Fibroblast of lung (primary cell): Measurements from ENCODE around the gene KRT6B. TPM values are rescaled to one million over a fixed set of nuclear protein-coding genes. Genes with fewer than 3 reads are reported as not detected.

Experiments used
- DNase-seq, 2 donors: peaks; one replicate each; pipeline versions ENCODE4 v3.0.0 to v3.0.0-alpha.2; 2010; ENCODE audit warnings: low read depth in 2 of 2
- H2AFZ ChIP-seq: 2 replicates; pipeline ENCODE4 v1.5.1; 2012; ENCODE audit warnings: low read length, control low read depth, inconsistent platforms
- H3K27ac ChIP-seq: 2 replicates; pipeline ENCODE4 v1.5.1; 2011; ENCODE audit warnings: low read length, control low read depth; ENCODE audit not compliant: insufficient read depth
- H3K27me3 ChIP-seq: 2 replicates; pipeline ENCODE4 v1.5.1; 2011; ENCODE audit warnings: mild to moderate bottlenecking, low read length; ENCODE audit not compliant: control insufficient read depth, insufficient read depth
- H3K36me3 ChIP-seq: 2 replicates; pipeline ENCODE4 v1.5.1; 2011; ENCODE audit warnings: low read length; ENCODE audit not compliant: control insufficient read depth, insufficient read depth
- H3K4me1 ChIP-seq: 2 replicates; pipeline ENCODE4 v1.5.1; 2011; ENCODE audit warnings: low read length; ENCODE audit not compliant: control insufficient read depth, insufficient read depth; ENCODE audit errors: extremely low read depth
- H3K4me2 ChIP-seq: 2 replicates; pipeline ENCODE4 v1.5.1; 2011; ENCODE audit warnings: low read length, control low read depth; ENCODE audit not compliant: insufficient read depth; ENCODE audit errors: extremely low read depth
- H3K4me3 ChIP-seq, 4 experiments: fragments of 200-600 bp in 1 of 4; sonication (generic) in 1 of 4; replicated peaks in 1 of 4; 2 replicates each; pipeline ENCODE4 v1.5.1; 2011 to 2016; ENCODE audit warnings: low read length in 4 of 4, low read depth in 3 of 4, mild to moderate bottlenecking in 3 of 4, control low read depth in 2 of 4, inconsistent platforms in 1 of 4, mixed read lengths in 1 of 4; ENCODE audit not compliant: insufficient read depth in 1 of 4; ENCODE audit errors: control extremely low read depth in 1 of 4
- H3K79me2 ChIP-seq: 2 replicates; pipeline ENCODE4 v1.5.1; 2012; ENCODE audit warnings: mild to moderate bottlenecking, low read length, inconsistent platforms; ENCODE audit not compliant: control insufficient read depth, insufficient read depth
- H3K9ac ChIP-seq: 2 replicates; pipeline ENCODE4 v1.5.1; 2011; ENCODE audit warnings: mild to moderate bottlenecking, low read length, control low read depth; ENCODE audit not compliant: insufficient read depth
- H3K9me3 ChIP-seq: 2 replicates; pipeline ENCODE4 v1.5.1; 2012; ENCODE audit warnings: low read depth, low read length; ENCODE audit not compliant: control insufficient read depth, insufficient read depth
- H4K20me1 ChIP-seq: 2 replicates; pipeline ENCODE4 v1.5.1; 2011; ENCODE audit warnings: low read length; ENCODE audit not compliant: control insufficient read depth, insufficient read depth; ENCODE audit errors: extremely low read depth
- CTCF ChIP-seq, 2 donors: IDR thresholded peaks in 1 of 2; conservative IDR thresholded peaks in 1 of 2; 1 replicate in 1 of 2; 2 replicates in 1 of 2; pipeline ENCODE4 v1.5.1; 2011 to 2012; ENCODE audit warnings: low read length in 2 of 2, control low read depth in 1 of 2, inconsistent platforms in 1 of 2, low read depth in 1 of 2, mild to moderate bottlenecking in 1 of 2
- EZH2 ChIP-seq: IDR thresholded peaks from 2 replicates; pipeline ENCODE4 v1.5.1; 2012; ENCODE audit warnings: low read length, control low read depth, mild to moderate bottlenecking; ENCODE audit errors: missing control alignments
- polyA plus RNA-seq, 2 donors: library from polyadenylated mRNA; depleted of rRNA in 1 of 2; stranded (reverse) in 1 of 2; unstranded in 1 of 2; fragments of >200 nt; gene quantifications; 2 replicates each; pipeline ENCODE4 v1.2.1, GENCODE V29; 2011 to 2012; ENCODE audit warnings: missing spikeins in 1 of 2
- total RNA-seq: library from RNA; depleted of rRNA; stranded (reverse); fragments of >200 nt; gene quantifications from 2 replicates; pipeline ENCODE4 v1.2.1, GENCODE V29; 2014

The KRT6B gene
- total and polyA plus RNA-seq, 2 donors (not counting 1 experiment from before 2014, with no cell fraction given): 0.07 TPM; not detected in 1

DNA sequence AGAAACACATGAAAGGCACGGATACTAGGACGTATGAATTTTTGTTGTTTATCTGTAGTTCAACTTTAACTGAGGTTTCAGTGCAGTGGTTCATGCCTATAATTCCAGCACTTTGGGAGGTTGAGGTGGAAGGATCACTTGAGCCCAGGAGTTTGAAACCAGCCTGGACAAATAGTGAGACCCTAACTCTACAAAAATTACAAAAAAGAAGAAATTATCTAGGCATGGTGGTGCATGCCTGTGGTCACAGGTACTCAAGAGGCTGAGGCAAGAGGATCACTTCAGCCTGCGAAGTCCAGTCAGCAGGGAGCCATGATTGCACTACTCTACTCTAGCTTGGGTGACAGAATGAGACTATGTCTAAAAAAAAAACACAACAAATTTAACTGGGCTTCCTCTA is 8.0 kb downstream of the KRT6B start:
- no peaks in the 10 kb centered on the region for H4K20me1 ChIP-seq
- H3K4me3 ChIP-seq: no peak overlapping the region
- TF ChIP-seq CTCF (conservative IDR thresholded peaks at IDR 0.05 in 1 of 2, IDR thresholded peaks at IDR 0.05 in 1 of 2; ENCODE audit: low read depth in 1 of 2, low read length in 2 of 2) (no peak), EZH2 (no peak)
- no peak overlapping the region for H2AFZ ChIP-seq
- no peak overlapping the region for H3K9ac ChIP-seq
- DNase-seq: no peak
- H3K27ac ChIP-seq: no peak overlapping the region
- no peak overlapping the region for H3K4me2 ChIP-seq
- H3K36me3 ChIP-seq: no peaks in the 10 kb centered on the region
- H3K4me1 ChIP-seq: no peaks in the 10 kb centered on the region
- H3K27me3 ChIP-seq: no peaks in the 10 kb centered on the region
- H3K9me3 ChIP-seq: no peaks in the 10 kb centered on the region
- H3K79me2 ChIP-seq: no peaks in the 10 kb centered on the region

- Histone ChIP-seq H3K79me2 (no peaks in the 10 kb centered on the region), H3K36me3 (no peaks in the 10 kb centered on the region), H3K4me3 (no peak overlapping the region), H4K20me1 (no peaks in the 10 kb centered on the region), H3K9me3 (no peaks in the 10 kb centered on the region), H2AFZ (no peak overlapping the region), H3K4me1 (no peaks in the 10 kb centered on the region), H3K4me2 (no peak overlapping the region), H3K27ac (no peak overlapping the region), H3K9ac (no peak overlapping the region), H3K27me3 (no peaks in the 10 kb centered on the region)
- TF ChIP-seq EZH2 (no peak), CTCF (conservative IDR thresholded peaks at IDR 0.05 in 1 of 2, IDR thresholded peaks at IDR 0.05 in 1 of 2; ENCODE audit: low read depth in 1 of 2, low read length in 2 of 2) (no peak)
- DNase-seq: peak; percentile 59 to 96
Observed at GRCh38 chr12:52442600-52443061, 9.3 kb downstream of the KRT6B start.

DNA sequence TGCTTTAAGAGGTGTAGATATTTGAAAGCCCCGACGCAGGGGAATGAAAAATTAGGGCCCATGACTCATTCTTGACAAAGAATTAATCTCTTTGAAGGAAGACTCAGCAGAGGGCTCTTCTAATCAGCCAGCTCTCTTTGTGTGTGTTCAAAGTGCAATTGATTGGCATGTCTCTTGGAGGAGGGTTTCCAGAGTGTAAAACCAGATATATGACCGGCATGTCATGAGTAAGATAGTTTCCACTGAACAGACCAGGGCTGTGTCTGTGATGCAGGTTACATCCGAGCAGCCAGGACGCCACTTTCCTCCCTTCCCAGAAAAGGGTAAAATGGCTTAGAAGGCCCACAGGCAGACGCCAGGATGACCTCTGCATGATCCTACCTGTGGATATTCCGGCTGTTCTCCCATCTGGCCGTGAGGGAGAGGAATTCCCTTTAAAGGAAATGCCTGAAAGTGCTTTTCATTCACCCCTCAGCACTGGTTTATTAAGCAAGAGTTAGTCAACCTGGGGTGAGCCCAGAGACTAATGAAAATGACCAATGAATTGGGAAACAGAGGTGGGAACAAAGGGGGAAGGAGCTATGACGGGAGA is 10.5 kb downstream of the KRT6B start:
- Histone ChIP-seq H3K4me3 (no peak overlapping the region), H4K20me1 (no peaks in the 10 kb centered on the region), H3K27ac (no peak overlapping the region), H3K9ac (no peak overlapping the region), H3K4me2 (no peak overlapping the region), H2AFZ (no peak overlapping the region), H3K36me3 (no peaks in the 10 kb centered on the region), H3K9me3 (no peaks in the 10 kb centered on the region), H3K79me2 (no peaks in the 10 kb centered on the region), H3K27me3 (no peaks in the 10 kb centered on the region), H3K4me1 (no peaks in the 10 kb centered on the region)
- TF ChIP-seq EZH2: no peak
- no peak for TF ChIP-seq CTCF (conservative IDR thresholded peaks at IDR 0.05 in 1 of 2, IDR thresholded peaks at IDR 0.05 in 1 of 2; ENCODE audit: low read depth in 1 of 2, low read length in 2 of 2)
- peak in 1 of 2 donors; percentile 87 for DNase-seq
